ENCODE results near the gene MS4A8.
A peak's percentile ranks its signal among the peaks of the same experiment; 100 is the strongest.

Gene MS4A8

DNA sequence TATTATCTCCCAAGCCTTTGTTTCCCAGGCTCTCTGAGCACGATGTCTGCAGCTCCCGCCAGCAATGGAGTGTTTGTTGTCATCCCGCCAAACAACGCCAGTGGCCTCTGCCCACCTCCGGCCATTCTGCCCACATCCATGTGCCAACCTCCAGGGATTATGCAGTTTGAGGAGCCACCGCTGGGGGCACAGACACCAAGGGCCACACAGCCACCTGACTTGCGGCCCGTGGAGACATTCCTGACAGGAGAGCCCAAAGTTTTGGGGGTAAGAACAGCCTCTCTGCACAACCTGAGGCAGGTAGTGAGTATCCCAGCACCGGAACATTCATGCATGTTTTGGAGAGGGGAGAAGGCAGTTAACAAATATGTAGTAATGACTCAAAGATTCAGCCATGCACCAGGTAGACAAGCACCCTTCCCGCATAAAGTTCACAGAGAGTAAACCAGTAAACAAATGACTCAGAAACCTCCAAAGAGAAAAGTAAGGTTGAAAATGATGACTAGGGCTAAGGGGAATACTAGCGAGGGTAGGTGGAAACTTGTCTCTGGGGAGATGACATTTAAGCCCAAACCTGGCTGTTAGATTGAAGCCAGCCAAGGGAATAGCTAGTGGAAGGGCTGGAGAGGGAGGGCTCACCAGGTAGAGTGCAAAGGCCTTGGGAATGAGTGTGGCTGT is 64.4 kb downstream of the MS4A8 start:
- DNase-seq (peak; percentile 35), ATAC-seq (replicated peaks) (peak; percentile 58 to 59)
- Mint-ChIP-seq H3K4me3 (peak overlapping the region; percentile 14 to 25), H3K36me3 (no peaks in the 10 kb centered on the region), H3K4me1 (peaks cover 46 to 58% of the 10 kb centered on the region in 2 donors), H3K9me3 (peaks cover 3 to 4% of the 10 kb centered on the region in 2 donors), H3K27ac (peak overlapping the region; percentile 88), H3K27me3 (peaks cover 22 to 33% of the 10 kb centered on the region in 2 donors)

DNA sequence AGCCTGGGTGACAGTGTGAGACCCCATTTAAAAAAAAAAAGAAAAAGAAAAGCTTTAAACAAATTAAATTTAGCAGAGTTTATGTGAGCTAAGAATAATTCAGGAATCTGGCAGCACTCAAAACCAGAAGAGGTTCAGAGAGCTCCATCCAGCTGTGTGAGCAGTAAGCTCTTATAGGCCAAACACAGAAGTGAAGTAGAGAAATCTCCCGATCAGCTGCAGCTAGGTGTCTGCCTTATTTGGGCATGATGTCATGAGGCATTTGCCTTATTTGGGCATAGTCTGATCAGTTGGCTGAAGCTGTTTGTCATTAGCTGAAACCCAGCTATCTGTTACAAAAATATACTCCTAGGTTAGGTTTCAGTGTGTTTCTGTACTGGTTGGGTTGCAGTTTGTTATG is 65.5 kb downstream of the MS4A8 start:
- H3K36me3 Mint-ChIP-seq = no peaks in the 10 kb centered on the region
- H3K4me1 Mint-ChIP-seq = peaks cover 40 to 48% of the 10 kb centered on the region in 2 donors
- ATAC-seq (replicated peaks) (peak; percentile 17 to 24), DNase-seq (no peak)
- no peak overlapping the region for H3K4me3 Mint-ChIP-seq
- peaks cover 22 to 32% of the 10 kb centered on the region in 2 donors for H3K27me3 Mint-ChIP-seq
- H3K27ac Mint-ChIP-seq = no peak overlapping the region
- peaks cover 3 to 4% of the 10 kb centered on the region in 2 donors for H3K9me3 Mint-ChIP-seq

DNA sequence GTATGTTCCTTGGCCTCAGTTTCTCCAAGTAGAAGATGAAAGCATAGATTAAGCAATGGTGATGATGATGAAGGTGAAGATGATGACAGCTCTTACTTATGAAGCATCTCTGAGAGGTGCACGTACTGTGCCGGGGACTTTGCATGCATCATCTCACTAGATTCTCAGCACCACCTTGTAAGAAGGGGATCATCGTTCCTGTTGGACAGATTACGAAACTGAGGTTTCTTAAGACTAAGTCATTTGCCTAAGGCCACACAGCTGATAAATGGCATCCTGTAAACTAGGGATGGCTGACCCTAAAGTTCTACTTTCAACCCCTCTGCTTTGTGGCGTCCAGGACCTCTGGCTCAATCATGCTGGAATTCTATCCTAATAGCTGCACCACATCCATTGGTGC is 65.9 kb downstream of the MS4A8 start:
- DNase-seq = no peak
- Mint-ChIP-seq H3K9me3 (peaks cover 3 to 4% of the 10 kb centered on the region in 2 donors), H3K4me3 (no peak overlapping the region), H3K4me1 (peaks cover 35 to 43% of the 10 kb centered on the region in 2 donors), H3K27ac (no peak overlapping the region), H3K36me3 (no peaks in the 10 kb centered on the region), H3K27me3 (peaks cover 21 to 30% of the 10 kb centered on the region in 2 donors)
- ATAC-seq (replicated peaks) = no peak
